ENCODE results near the gene ALDH1A2.

ALDH1A2 gene

GRCh38 chr15:57915827-57916531 is 149.5 kb downstream of the ALDH1A2 start:
- H3K79me2 ChIP-seq (ENCODE audit: insufficient read depth, low read length): no peaks in the 10 kb centered on the region
- TF ChIP-seq EZH2phosphoT487 (conservative IDR thresholded peaks at IDR 0.05; ENCODE audit: low read length) (no peak), CTCF (IDR thresholded peaks at IDR 0.05; ENCODE audit: insufficient read depth, low read length, poor library complexity, severe bottlenecking) (no peak)
- H3F3A ChIP-seq (ENCODE audit: insufficient read depth): no peaks in the 10 kb centered on the region
- no peaks in the 10 kb centered on the region for H3K36me3 ChIP-seq (ENCODE audit: low read length)
- no peak overlapping the region for H2AFZ ChIP-seq (ENCODE audit: low read depth, low read length, severe bottlenecking)
- H3K4me3 ChIP-seq (ENCODE audit: insufficient read depth, low read length, poor library complexity, severe bottlenecking): no peak overlapping the region
- no peak overlapping the region for H3K9ac ChIP-seq (ENCODE audit: low read length)
- H4K20me1 ChIP-seq (ENCODE audit: low read depth, low read length): no peaks in the 10 kb centered on the region
- H3K9me2 ChIP-seq (replicated peaks; ENCODE audit: insufficient read depth, low read length): no peaks in the 10 kb centered on the region
- H3K4me2 ChIP-seq (ENCODE audit: low read depth, low read length, poor library complexity, severe bottlenecking): no peak overlapping the region
- H3K9me3 ChIP-seq (ENCODE audit: insufficient read depth, low read length): no peaks in the 10 kb centered on the region
- H3K27me3 ChIP-seq (ENCODE audit: low read length): no peaks in the 10 kb centered on the region
- no peak overlapping the region for H3K27ac ChIP-seq (ENCODE audit: low read depth, low read length)

DNA sequence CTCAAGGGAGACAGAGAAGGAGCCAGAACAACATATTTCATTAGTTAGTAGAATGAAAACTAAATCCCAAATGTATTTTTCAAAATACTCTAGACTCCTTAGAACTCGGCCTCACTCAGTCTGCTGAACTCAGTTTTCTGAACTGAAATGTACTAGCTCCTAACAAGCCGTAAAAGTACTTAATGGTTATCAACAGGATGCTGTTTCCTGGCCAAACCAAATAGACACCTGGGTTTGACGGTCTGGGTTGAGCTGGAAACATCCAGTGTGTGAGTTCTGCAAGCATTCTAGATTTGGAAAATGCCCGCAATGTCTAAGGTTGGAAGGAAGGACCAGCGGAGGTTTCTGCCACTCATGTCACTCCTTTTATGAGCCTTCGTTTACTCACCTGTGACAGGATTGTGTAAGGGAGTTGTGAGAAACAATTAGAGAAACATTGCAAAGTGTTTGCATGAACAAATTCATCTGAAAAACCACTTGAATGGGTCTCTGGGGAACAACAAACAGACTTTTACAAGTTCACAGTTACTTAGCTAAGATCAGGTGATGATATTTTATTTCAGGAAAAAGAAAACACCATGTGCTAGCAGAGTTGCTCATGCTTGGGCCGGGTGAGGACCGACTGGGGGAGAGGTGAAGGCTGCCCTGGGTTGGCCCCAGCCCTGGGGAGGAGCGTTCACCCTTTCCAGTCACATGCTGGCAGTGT is 151.0 kb downstream of the ALDH1A2 start:
- Histone ChIP-seq H3K4me3 (ENCODE audit: insufficient read depth, low read length, poor library complexity, severe bottlenecking) (no peak overlapping the region), H3K27ac (ENCODE audit: low read depth, low read length) (no peak overlapping the region), H3K4me2 (ENCODE audit: low read depth, low read length, poor library complexity, severe bottlenecking) (no peak overlapping the region), H3K36me3 (ENCODE audit: low read length) (no peaks in the 10 kb centered on the region), H3K9me3 (ENCODE audit: insufficient read depth, low read length) (no peaks in the 10 kb centered on the region), H3K79me2 (ENCODE audit: insufficient read depth, low read length) (no peaks in the 10 kb centered on the region), H3K9ac (ENCODE audit: low read length) (no peak overlapping the region), H3K27me3 (ENCODE audit: low read length) (no peaks in the 10 kb centered on the region), H3K9me2 (replicated peaks; ENCODE audit: insufficient read depth, low read length) (no peaks in the 10 kb centered on the region), H3F3A (ENCODE audit: insufficient read depth) (no peaks in the 10 kb centered on the region), H2AFZ (ENCODE audit: low read depth, low read length, severe bottlenecking) (no peak overlapping the region), H4K20me1 (ENCODE audit: low read depth, low read length) (no peaks in the 10 kb centered on the region)
- TF ChIP-seq EZH2phosphoT487 (conservative IDR thresholded peaks at IDR 0.05; ENCODE audit: low read length) (no peak), CTCF (IDR thresholded peaks at IDR 0.05; ENCODE audit: insufficient read depth, low read length, poor library complexity, severe bottlenecking) (no peak)

GRCh38 chr15:57911247-57911646 is 154.3 kb downstream of the ALDH1A2 start:
- no peaks in the 10 kb centered on the region for H3F3A ChIP-seq (ENCODE audit: insufficient read depth)
- no peak overlapping the region for H3K9ac ChIP-seq (ENCODE audit: low read length)
- no peak overlapping the region for H3K4me3 ChIP-seq (ENCODE audit: insufficient read depth, low read length, poor library complexity, severe bottlenecking)
- no peaks in the 10 kb centered on the region for H3K79me2 ChIP-seq (ENCODE audit: insufficient read depth, low read length)
- no peaks in the 10 kb centered on the region for H3K9me2 ChIP-seq (replicated peaks; ENCODE audit: insufficient read depth, low read length)
- H3K27ac ChIP-seq (ENCODE audit: low read depth, low read length): no peak overlapping the region
- 0 out of 2 replicates have a peak, but pooled peaks cover 2% of the 10 kb centered on the region for H3K27me3 ChIP-seq (ENCODE audit: low read length)
- no peaks in the 10 kb centered on the region for H3K9me3 ChIP-seq (ENCODE audit: insufficient read depth, low read length)
- H3K4me2 ChIP-seq (ENCODE audit: low read depth, low read length, poor library complexity, severe bottlenecking): no peak overlapping the region
- no peaks in the 10 kb centered on the region for H3K36me3 ChIP-seq (ENCODE audit: low read length)
- TF ChIP-seq CTCF (IDR thresholded peaks at IDR 0.05; ENCODE audit: insufficient read depth, low read length, poor library complexity, severe bottlenecking): no peak
- no peak for TF ChIP-seq EZH2phosphoT487 (conservative IDR thresholded peaks at IDR 0.05; ENCODE audit: low read length)
- no peak overlapping the region for H2AFZ ChIP-seq (ENCODE audit: low read depth, low read length, severe bottlenecking)
- no peaks in the 10 kb centered on the region for H4K20me1 ChIP-seq (ENCODE audit: low read depth, low read length)

Data from SU-DHL-6 (cell line).